ENCODE measurements around the gene SAA1.

Gene SAA1

DNA sequence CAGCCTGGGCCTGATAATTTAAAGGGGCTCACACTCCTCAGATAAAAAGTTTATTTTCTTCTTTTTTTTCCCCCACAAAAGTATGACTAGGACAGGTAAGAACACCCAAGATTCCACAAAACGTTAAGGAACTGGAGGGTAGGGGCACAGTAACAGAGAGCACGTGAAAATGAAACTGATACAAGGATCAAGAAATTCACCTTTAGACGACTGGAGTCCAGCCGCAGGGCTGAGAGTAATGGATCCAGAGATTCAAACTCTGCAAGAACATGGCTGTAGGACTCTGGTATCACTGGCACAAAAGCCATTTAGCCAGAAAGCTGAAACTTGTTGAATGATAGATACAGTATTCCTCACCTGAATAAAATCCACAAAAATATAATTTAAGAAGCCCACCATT is 51.5 kb downstream of the SAA1 start:
- ChIA-PET CTCF (no interaction called here), POLR2A (no interaction called here)
- TF ChIP-seq, protein P1, sequence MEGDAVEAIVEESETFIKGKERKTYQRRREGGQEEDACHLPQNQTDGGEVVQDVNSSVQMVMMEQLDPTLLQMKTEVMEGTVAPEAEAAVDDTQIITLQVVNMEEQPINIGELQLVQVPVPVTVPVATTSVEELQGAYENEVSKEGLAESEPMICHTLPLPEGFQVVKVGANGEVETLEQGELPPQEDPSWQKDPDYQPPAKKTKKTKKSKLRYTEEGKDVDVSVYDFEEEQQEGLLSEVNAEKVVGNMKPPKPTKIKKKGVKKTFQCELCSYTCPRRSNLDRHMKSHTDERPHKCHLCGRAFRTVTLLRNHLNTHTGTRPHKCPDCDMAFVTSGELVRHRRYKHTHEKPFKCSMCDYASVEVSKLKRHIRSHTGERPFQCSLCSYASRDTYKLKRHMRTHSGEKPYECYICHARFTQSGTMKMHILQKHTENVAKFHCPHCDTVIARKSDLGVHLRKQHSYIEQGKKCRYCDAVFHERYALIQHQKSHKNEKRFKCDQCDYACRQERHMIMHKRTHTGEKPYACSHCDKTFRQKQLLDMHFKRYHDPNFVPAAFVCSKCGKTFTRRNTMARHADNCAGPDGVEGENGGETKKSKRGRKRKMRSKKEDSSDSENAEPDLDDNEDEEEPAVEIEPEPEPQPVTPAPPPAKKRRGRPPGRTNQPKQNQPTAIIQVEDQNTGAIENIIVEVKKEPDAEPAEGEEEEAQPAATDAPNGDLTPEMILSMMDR (IDR thresholded peaks at IDR 0.05; ENCODE audit: insufficient read depth, low read length, missing control alignments), result no peak
- DNase-seq (ENCODE audit: low read depth, low spot score), result no peak
- no peak overlapping the region for H3K4me3 ChIP-seq (ENCODE audit: low read depth, low read length)
